Thyroid gland (tissue), 4 donors: ENCODE measurements around the gene OOSP4B.

Experiments used
- POLR2A ChIP-seq, 2 donors: fragments of 450-650 bp; IDR thresholded peaks; one replicate each; pipeline ENCODE4 v1.6.1; 2017; ENCODE audit warnings: antibody characterized with exemption in 2 of 2, mild to moderate bottlenecking in 2 of 2, moderate library complexity in 1 of 2
- TF ChIP-seq, protein P1 (sequence below), 6 experiments: fragments of 200-600 bp in 3 of 6; fragments of 450-650 bp in 3 of 6; sonication (generic) in 3 of 6; IDR thresholded peaks; one replicate each; pipeline ENCODE4 v1.5.1; 2016 to 2019; ENCODE audit warnings: antibody characterized with exemption in 6 of 6, mild to moderate bottlenecking in 2 of 6, inconsistent platforms in 1 of 6, moderate library complexity in 1 of 6

GRCh38 chr11:60003729-60004128 lies 13.3 kb upstream of the OOSP4B start:
- TF ChIP-seq, protein P1, sequence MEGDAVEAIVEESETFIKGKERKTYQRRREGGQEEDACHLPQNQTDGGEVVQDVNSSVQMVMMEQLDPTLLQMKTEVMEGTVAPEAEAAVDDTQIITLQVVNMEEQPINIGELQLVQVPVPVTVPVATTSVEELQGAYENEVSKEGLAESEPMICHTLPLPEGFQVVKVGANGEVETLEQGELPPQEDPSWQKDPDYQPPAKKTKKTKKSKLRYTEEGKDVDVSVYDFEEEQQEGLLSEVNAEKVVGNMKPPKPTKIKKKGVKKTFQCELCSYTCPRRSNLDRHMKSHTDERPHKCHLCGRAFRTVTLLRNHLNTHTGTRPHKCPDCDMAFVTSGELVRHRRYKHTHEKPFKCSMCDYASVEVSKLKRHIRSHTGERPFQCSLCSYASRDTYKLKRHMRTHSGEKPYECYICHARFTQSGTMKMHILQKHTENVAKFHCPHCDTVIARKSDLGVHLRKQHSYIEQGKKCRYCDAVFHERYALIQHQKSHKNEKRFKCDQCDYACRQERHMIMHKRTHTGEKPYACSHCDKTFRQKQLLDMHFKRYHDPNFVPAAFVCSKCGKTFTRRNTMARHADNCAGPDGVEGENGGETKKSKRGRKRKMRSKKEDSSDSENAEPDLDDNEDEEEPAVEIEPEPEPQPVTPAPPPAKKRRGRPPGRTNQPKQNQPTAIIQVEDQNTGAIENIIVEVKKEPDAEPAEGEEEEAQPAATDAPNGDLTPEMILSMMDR (IDR thresholded peaks at IDR 0.05), result no peak
- no peak for TF ChIP-seq POLR2A (IDR thresholded peaks at IDR 0.05)
